GM12864 (cell line): Measurements from ENCODE around the gene NAXE.

Experiments
- DNase-seq: peaks from one replicate; pipeline ENCODE4 v3.0.0-alpha.2; 2011; ENCODE audit warnings: low read depth
- H3K4me3 ChIP-seq: 2 replicates; pipeline ENCODE4 v1.5.1; 2011; ENCODE audit warnings: mild to moderate bottlenecking, low read depth, low read length, control low read depth
- CTCF ChIP-seq: IDR thresholded peaks from 2 replicates; pipeline ENCODE4 v1.5.1; 2011; ENCODE audit warnings: low read depth, mild to moderate bottlenecking, moderate library complexity, low read length, control low read depth, inconsistent platforms; ENCODE audit errors: missing control alignments

NAXE gene

GRCh38 chr1:156643049-156643777, 51.6 kb downstream of the NAXE start:
- DNase-seq = no peak
- no peak for TF ChIP-seq CTCF
- no peak overlapping the region for H3K4me3 ChIP-seq

DNA sequence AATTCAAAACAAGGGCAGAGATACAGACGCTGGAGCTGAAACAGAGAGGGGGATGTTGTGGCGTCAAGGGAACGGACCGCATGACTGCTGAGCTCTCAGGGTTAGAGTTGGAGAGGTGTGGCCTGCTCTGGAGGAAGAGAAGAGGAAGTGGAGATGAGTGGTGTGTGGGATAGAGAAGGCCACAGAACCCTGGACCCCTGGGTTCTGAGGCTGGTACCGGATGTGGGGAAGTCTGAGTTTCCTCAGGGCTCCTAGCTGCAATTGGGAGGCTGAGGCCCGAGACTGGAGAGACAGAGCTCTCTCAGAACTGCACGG, 52.2 kb downstream of the NAXE start:
- TF ChIP-seq CTCF = no peak
- DNase-seq = no peak
- H3K4me3 ChIP-seq = no peak overlapping the region
